ENCODE measurements around the gene PGLYRP2. TPM values are rescaled to one million over a fixed set of nuclear protein-coding genes. Genes with fewer than 3 reads are reported as not detected.

The PGLYRP2 gene
- total RNA-seq, 1 donor from 2014 or later = not detected

GRCh38 chr19:15427991-15428471 lies 51.3 kb downstream of the PGLYRP2 start:
- H3K9me3 Mint-ChIP-seq (ENCODE audit: unreplicated experiment) = peaks cover 2% of the 10 kb centered on the region
- H3K27me3 Mint-ChIP-seq (ENCODE audit: low read depth, unreplicated experiment) = no peaks in the 10 kb centered on the region

GRCh38 chr19:15427350-15427700 lies 52.0 kb downstream of the PGLYRP2 start:
- no peak overlapping the region for H3K27ac ChIP-seq (ENCODE audit: low read depth, low read length)
- peaks cover 51% of the 10 kb centered on the region for H3K79me2 ChIP-seq (ENCODE audit: insufficient read depth, low read length)
- Mint-ChIP-seq H3K4me3 (ENCODE audit: unreplicated experiment) (no peak overlapping the region), H3K4me1 (ENCODE audit: low read depth, unreplicated experiment) (peaks cover 11% of the 10 kb centered on the region), H3K27me3 (ENCODE audit: low read depth, unreplicated experiment) (no peaks in the 10 kb centered on the region), H3K9me3 (ENCODE audit: unreplicated experiment) (peaks cover 2% of the 10 kb centered on the region), H3K36me3 (ENCODE audit: low read depth, unreplicated experiment) (peaks cover 25% of the 10 kb centered on the region), H3K27ac (ENCODE audit: unreplicated experiment) (no peak overlapping the region)
- no peak overlapping the region for H2AFZ ChIP-seq (ENCODE audit: low read depth, low read length)
- no peak for FAIRE-seq
- peaks cover 5% of the 10 kb centered on the region for H3K9me3 ChIP-seq (ENCODE audit: insufficient read depth, low read depth, low read length)
- no peak overlapping the region for H3K4me2 ChIP-seq (ENCODE audit: low read length)
- peaks cover 13% of the 10 kb centered on the region for H3K4me1 ChIP-seq (ENCODE audit: insufficient read depth, low read length)
- no peak overlapping the region for H3K9ac ChIP-seq (ENCODE audit: low read length)
- peaks cover 56% of the 10 kb centered on the region for H4K20me1 ChIP-seq (ENCODE audit: insufficient read depth, low read length)
- H3K27me3 ChIP-seq (ENCODE audit: insufficient read depth, low read length) = no peaks in the 10 kb centered on the region
- H3K36me3 ChIP-seq (ENCODE audit: insufficient read depth, low read length) = peaks cover 19% of the 10 kb centered on the region
- TF ChIP-seq CTCF (IDR thresholded peaks at IDR 0.05; ENCODE audit: insufficient read depth, low read depth, low read length) (no peak), EZH2 (IDR thresholded peaks at IDR 0.05; ENCODE audit: insufficient read depth, low read length) (no peak)
- H3K4me3 ChIP-seq (ENCODE audit: insufficient read depth, low read depth, low read length) = no peak overlapping the region
- DNase-seq (ENCODE audit: low read depth) = no peak

More at GRCh38 chr19:15427991-15428471, 51.3 kb downstream of the PGLYRP2 start:
- H3K4me3 Mint-ChIP-seq (ENCODE audit: unreplicated experiment) = no peak overlapping the region
- H3K9ac ChIP-seq (ENCODE audit: low read length) = no peak overlapping the region
- H3K36me3 ChIP-seq (ENCODE audit: insufficient read depth, low read length) = peaks cover 16% of the 10 kb centered on the region
- peaks cover 55% of the 10 kb centered on the region for H3K79me2 ChIP-seq (ENCODE audit: insufficient read depth, low read length)
- peaks cover 4% of the 10 kb centered on the region for H3K9me3 ChIP-seq (ENCODE audit: insufficient read depth, low read depth, low read length)
- TF ChIP-seq EZH2 (IDR thresholded peaks at IDR 0.05; ENCODE audit: insufficient read depth, low read length) (no peak), CTCF (IDR thresholded peaks at IDR 0.05; ENCODE audit: insufficient read depth, low read depth, low read length) (no peak)
- H2AFZ ChIP-seq (ENCODE audit: low read depth, low read length) = no peak overlapping the region
- no peak overlapping the region for H3K27ac ChIP-seq (ENCODE audit: low read depth, low read length)
- H3K4me2 ChIP-seq (ENCODE audit: low read length) = no peak overlapping the region
- H3K4me3 ChIP-seq (ENCODE audit: insufficient read depth, low read depth, low read length) = no peak overlapping the region
- H3K27ac Mint-ChIP-seq (ENCODE audit: unreplicated experiment) = no peak overlapping the region
- H3K27me3 ChIP-seq (ENCODE audit: insufficient read depth, low read length) = no peaks in the 10 kb centered on the region
- peaks cover 11% of the 10 kb centered on the region for H3K4me1 Mint-ChIP-seq (ENCODE audit: low read depth, unreplicated experiment)
- H4K20me1 ChIP-seq (ENCODE audit: insufficient read depth, low read length) = peaks cover 56% of the 10 kb centered on the region
- no peak for DNase-seq (ENCODE audit: low read depth)
- peaks cover 13% of the 10 kb centered on the region for H3K4me1 ChIP-seq (ENCODE audit: insufficient read depth, low read length)
- no peak for FAIRE-seq
- H3K36me3 Mint-ChIP-seq (ENCODE audit: low read depth, unreplicated experiment) = peaks cover 21% of the 10 kb centered on the region

GRCh38 chr19:15426485-15427349 lies 52.6 kb downstream of the PGLYRP2 start:
- H3K4me3 Mint-ChIP-seq (ENCODE audit: unreplicated experiment) = no peak overlapping the region
- H3K27me3 Mint-ChIP-seq (ENCODE audit: low read depth, unreplicated experiment) = no peaks in the 10 kb centered on the region
- no peak overlapping the region for H3K27ac ChIP-seq (ENCODE audit: low read depth, low read length)
- H3K9ac ChIP-seq (ENCODE audit: low read length) = no peak overlapping the region
- H3K36me3 ChIP-seq (ENCODE audit: insufficient read depth, low read length) = peaks cover 20% of the 10 kb centered on the region
- H3K9me3 Mint-ChIP-seq (ENCODE audit: unreplicated experiment) = peaks cover 2% of the 10 kb centered on the region
- peaks cover 55% of the 10 kb centered on the region for H4K20me1 ChIP-seq (ENCODE audit: insufficient read depth, low read length)
- no peak overlapping the region for H3K27ac Mint-ChIP-seq (ENCODE audit: unreplicated experiment)
- peaks cover 27% of the 10 kb centered on the region for H3K36me3 Mint-ChIP-seq (ENCODE audit: low read depth, unreplicated experiment)
- H2AFZ ChIP-seq (ENCODE audit: low read depth, low read length) = no peak overlapping the region
- no peak overlapping the region for H3K4me3 ChIP-seq (ENCODE audit: insufficient read depth, low read depth, low read length)
- H3K27me3 ChIP-seq (ENCODE audit: insufficient read depth, low read length) = no peaks in the 10 kb centered on the region
- H3K9me3 ChIP-seq (ENCODE audit: insufficient read depth, low read depth, low read length) = peaks cover 5% of the 10 kb centered on the region
- H3K4me1 Mint-ChIP-seq (ENCODE audit: low read depth, unreplicated experiment) = peaks cover 11% of the 10 kb centered on the region
- peaks cover 46% of the 10 kb centered on the region for H3K79me2 ChIP-seq (ENCODE audit: insufficient read depth, low read length)
- no peak for DNase-seq (ENCODE audit: low read depth)
- H3K4me1 ChIP-seq (ENCODE audit: insufficient read depth, low read length) = peaks cover 12% of the 10 kb centered on the region
- no peak for FAIRE-seq
- no peak for TF ChIP-seq EZH2 (IDR thresholded peaks at IDR 0.05; ENCODE audit: insufficient read depth, low read length)
- no peak for TF ChIP-seq CTCF (IDR thresholded peaks at IDR 0.05; ENCODE audit: insufficient read depth, low read depth, low read length)
- H3K4me2 ChIP-seq (ENCODE audit: low read length) = no peak overlapping the region
